ENCODE results near the gene CDK19.

DNA sequence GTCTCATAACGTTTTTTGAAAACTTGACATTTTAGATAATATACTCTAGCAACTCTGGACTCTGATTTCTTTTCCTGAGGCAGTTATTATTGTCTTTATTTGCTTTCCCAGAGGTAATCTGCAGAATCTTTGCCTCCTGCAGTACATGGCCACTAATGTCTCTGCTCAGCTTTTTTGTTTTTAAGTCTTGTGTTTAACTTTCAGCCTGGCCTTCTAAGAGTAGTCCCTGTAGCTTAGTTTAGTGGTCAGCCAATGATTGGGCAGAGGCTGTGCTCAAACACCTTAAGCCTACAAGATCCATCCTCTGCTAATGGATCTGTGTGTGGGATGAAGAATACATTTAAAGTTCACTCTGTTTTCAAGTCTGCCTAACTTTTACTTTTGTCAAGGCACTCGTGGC, 241.7 kb downstream of the CDK19 start:
- TF ChIP-seq, protein P1, sequence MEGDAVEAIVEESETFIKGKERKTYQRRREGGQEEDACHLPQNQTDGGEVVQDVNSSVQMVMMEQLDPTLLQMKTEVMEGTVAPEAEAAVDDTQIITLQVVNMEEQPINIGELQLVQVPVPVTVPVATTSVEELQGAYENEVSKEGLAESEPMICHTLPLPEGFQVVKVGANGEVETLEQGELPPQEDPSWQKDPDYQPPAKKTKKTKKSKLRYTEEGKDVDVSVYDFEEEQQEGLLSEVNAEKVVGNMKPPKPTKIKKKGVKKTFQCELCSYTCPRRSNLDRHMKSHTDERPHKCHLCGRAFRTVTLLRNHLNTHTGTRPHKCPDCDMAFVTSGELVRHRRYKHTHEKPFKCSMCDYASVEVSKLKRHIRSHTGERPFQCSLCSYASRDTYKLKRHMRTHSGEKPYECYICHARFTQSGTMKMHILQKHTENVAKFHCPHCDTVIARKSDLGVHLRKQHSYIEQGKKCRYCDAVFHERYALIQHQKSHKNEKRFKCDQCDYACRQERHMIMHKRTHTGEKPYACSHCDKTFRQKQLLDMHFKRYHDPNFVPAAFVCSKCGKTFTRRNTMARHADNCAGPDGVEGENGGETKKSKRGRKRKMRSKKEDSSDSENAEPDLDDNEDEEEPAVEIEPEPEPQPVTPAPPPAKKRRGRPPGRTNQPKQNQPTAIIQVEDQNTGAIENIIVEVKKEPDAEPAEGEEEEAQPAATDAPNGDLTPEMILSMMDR (IDR thresholded peaks at IDR 0.05), result no peak
- no peak for TF ChIP-seq POLR2A (IDR thresholded peaks at IDR 0.05)
